Testis (tissue), 2 donors: ENCODE measurements around the gene CHKA.

Source experiments
- POLR2A ChIP-seq: fragments of 450-650 bp; IDR thresholded peaks from one replicate; pipeline ENCODE4 v1.6.1; 2017; ENCODE audit warnings: antibody characterized with exemption, mild to moderate bottlenecking, moderate library complexity
- TF ChIP-seq, protein P1 (sequence below), 3 experiments: fragments of 450-650 bp in 2 of 3; fragments of 200-600 bp in 1 of 3; sonication (generic) in 1 of 3; IDR thresholded peaks; one replicate each; pipeline ENCODE4 v1.5.1; 2016 to 2019; ENCODE audit warnings: antibody characterized with exemption in 3 of 3, mild to moderate bottlenecking in 2 of 3, moderate library complexity in 1 of 3

DNA sequence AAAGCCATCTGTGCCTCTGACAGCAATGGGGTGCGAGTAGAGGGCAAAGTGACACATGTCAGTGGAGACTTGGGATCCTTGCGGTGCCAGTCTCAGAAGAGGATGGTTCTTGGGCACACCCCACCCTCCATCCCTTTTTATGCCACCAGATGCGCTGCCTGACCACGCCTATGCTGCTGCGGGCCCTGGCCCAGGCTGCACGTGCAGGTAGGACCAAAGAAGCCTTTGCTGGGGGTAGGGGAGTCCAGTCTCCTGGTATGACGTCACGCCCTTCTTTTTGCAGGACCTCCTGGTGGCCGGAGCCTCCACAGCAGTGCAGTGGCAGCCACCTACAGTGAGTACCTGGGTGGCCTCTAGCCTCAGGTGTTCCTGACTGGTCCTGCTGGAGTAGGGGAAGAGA is 89.2 kb downstream of the CHKA start:
- no peak for TF ChIP-seq POLR2A
- TF ChIP-seq, protein P1, sequence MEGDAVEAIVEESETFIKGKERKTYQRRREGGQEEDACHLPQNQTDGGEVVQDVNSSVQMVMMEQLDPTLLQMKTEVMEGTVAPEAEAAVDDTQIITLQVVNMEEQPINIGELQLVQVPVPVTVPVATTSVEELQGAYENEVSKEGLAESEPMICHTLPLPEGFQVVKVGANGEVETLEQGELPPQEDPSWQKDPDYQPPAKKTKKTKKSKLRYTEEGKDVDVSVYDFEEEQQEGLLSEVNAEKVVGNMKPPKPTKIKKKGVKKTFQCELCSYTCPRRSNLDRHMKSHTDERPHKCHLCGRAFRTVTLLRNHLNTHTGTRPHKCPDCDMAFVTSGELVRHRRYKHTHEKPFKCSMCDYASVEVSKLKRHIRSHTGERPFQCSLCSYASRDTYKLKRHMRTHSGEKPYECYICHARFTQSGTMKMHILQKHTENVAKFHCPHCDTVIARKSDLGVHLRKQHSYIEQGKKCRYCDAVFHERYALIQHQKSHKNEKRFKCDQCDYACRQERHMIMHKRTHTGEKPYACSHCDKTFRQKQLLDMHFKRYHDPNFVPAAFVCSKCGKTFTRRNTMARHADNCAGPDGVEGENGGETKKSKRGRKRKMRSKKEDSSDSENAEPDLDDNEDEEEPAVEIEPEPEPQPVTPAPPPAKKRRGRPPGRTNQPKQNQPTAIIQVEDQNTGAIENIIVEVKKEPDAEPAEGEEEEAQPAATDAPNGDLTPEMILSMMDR (IDR thresholded peaks at IDR 0.05) = no peak
